NT2/D1 (cell line): ENCODE results near the gene HES1.

Experiments used
- DNase-seq: peaks from one replicate; pipeline ENCODE4 v3.0.0-alpha.2; 2011; ENCODE audit warnings: low read depth, low spot score
- H3K27me3 ChIP-seq: 2 replicates; pipeline ENCODE4 v1.6.0; 2011; ENCODE audit warnings: mild to moderate bottlenecking; ENCODE audit not compliant: insufficient read length, insufficient read depth
- H3K36me3 ChIP-seq: 2 replicates; pipeline ENCODE4 v1.6.1; 2011; ENCODE audit warnings: mild to moderate bottlenecking, low read length, mixed read lengths; ENCODE audit not compliant: insufficient read depth, insufficient read length
- H3K4me1 ChIP-seq: 2 replicates; pipeline ENCODE4 v1.5.1; 2011; ENCODE audit not compliant: insufficient read depth, insufficient read length
- H3K4me3 ChIP-seq: 2 replicates; pipeline ENCODE4 v1.5.1; 2011; ENCODE audit warnings: low read depth; ENCODE audit not compliant: insufficient read length
- H3K9ac ChIP-seq: 2 replicates; pipeline ENCODE4 v1.6.0; 2011; ENCODE audit warnings: low read depth; ENCODE audit not compliant: insufficient read length
- H3K9me3 ChIP-seq: 2 replicates; pipeline ENCODE4 v1.5.1; 2011; ENCODE audit warnings: mild to moderate bottlenecking, low read length; ENCODE audit not compliant: insufficient read depth
- SUZ12 ChIP-seq: IDR thresholded peaks from 2 replicates; pipeline ENCODE4 v1.6.1; 2011; ENCODE audit not compliant: insufficient read length, insufficient read depth; ENCODE audit errors: extremely low read depth
- YY1 ChIP-seq: IDR thresholded peaks from 2 replicates; pipeline ENCODE4 v1.6.1; 2011; ENCODE audit not compliant: insufficient read length, insufficient read depth
- ZNF274 ChIP-seq: IDR thresholded peaks from 2 replicates; pipeline ENCODE4 v1.6.1; 2011; ENCODE audit warnings: mild to moderate bottlenecking, low read depth, low read length

The HES1 gene

GRCh38 chr3:194112120-194113106, 23.5 kb upstream of the HES1 start:
- TF ChIP-seq SUZ12 (no peak), ZNF274 (no peak), YY1 (no peak)
- no peaks in the 10 kb centered on the region for H3K27me3 ChIP-seq
- no peak overlapping the region for H3K4me3 ChIP-seq
- no peak for DNase-seq
- H3K4me1 ChIP-seq: no peaks in the 10 kb centered on the region
- no peaks in the 10 kb centered on the region for H3K9me3 ChIP-seq
- no peaks in the 10 kb centered on the region for H3K36me3 ChIP-seq
- H3K9ac ChIP-seq: no peak overlapping the region

- no peak overlapping the region for H3K4me3 ChIP-seq
- no peak overlapping the region for H3K9ac ChIP-seq
- no peaks in the 10 kb centered on the region for H3K9me3 ChIP-seq
- H3K27me3 ChIP-seq: no peaks in the 10 kb centered on the region
- no peaks in the 10 kb centered on the region for H3K36me3 ChIP-seq
- TF ChIP-seq ZNF274: no peak
- no peak for TF ChIP-seq YY1
- no peak for TF ChIP-seq SUZ12
- H3K4me1 ChIP-seq: no peaks in the 10 kb centered on the region
- DNase-seq: no peak
Measured at GRCh38 chr3:194114123-194114522, 21.8 kb upstream of the HES1 start.

GRCh38 chr3:194117104-194117845, 18.7 kb upstream of the HES1 start:
- TF ChIP-seq SUZ12: no peak
- TF ChIP-seq YY1: no peak
- no peak for TF ChIP-seq ZNF274
- Histone ChIP-seq H3K36me3 (no peaks in the 10 kb centered on the region), H3K9ac (no peak overlapping the region), H3K9me3 (no peaks in the 10 kb centered on the region), H3K27me3 (no peaks in the 10 kb centered on the region), H3K4me1 (no peaks in the 10 kb centered on the region), H3K4me3 (no peak overlapping the region)
- no peak for DNase-seq

GRCh38 chr3:194118920-194119319, 17.0 kb upstream of the HES1 start:
- TF ChIP-seq ZNF274: no peak
- no peak for TF ChIP-seq SUZ12
- no peak for TF ChIP-seq YY1
- Histone ChIP-seq H3K9me3 (no peaks in the 10 kb centered on the region), H3K9ac (no peak overlapping the region), H3K4me1 (no peaks in the 10 kb centered on the region), H3K36me3 (no peaks in the 10 kb centered on the region), H3K27me3 (no peaks in the 10 kb centered on the region), H3K4me3 (no peak overlapping the region)
- DNase-seq: no peak

GRCh38 chr3:194119831-194120590, 15.9 kb upstream of the HES1 start:
- H3K36me3 ChIP-seq: no peaks in the 10 kb centered on the region
- H3K9ac ChIP-seq: no peak overlapping the region
- no peak overlapping the region for H3K4me3 ChIP-seq
- no peak for TF ChIP-seq ZNF274
- no peak for TF ChIP-seq YY1
- TF ChIP-seq SUZ12: no peak
- H3K9me3 ChIP-seq: no peaks in the 10 kb centered on the region
- no peak for DNase-seq
- no peaks in the 10 kb centered on the region for H3K4me1 ChIP-seq
- no peaks in the 10 kb centered on the region for H3K27me3 ChIP-seq

- Histone ChIP-seq H3K27me3 (no peaks in the 10 kb centered on the region), H3K36me3 (no peaks in the 10 kb centered on the region), H3K9me3 (no peaks in the 10 kb centered on the region), H3K9ac (no peak overlapping the region), H3K4me3 (no peak overlapping the region), H3K4me1 (no peaks in the 10 kb centered on the region)
- TF ChIP-seq YY1: no peak
- no peak for TF ChIP-seq SUZ12
- no peak for TF ChIP-seq ZNF274
- DNase-seq: no peak
Measured at GRCh38 chr3:194120789-194121770, 14.9 kb upstream of the HES1 start.
